Ovary (tissue), 3 donors: ENCODE measurements around the gene DUSP7.

Experiments
- CTCF ChIP-seq, 3 donors: fragments of 450-650 bp in 2 of 3; fragments of 200-600 bp in 1 of 3; IDR thresholded peaks; one replicate each; pipeline versions ENCODE4 v1.5.1 to v1.8.0; 2016 to 2022; ENCODE audit warnings: antibody characterized with exemption in 3 of 3, mild to moderate bottlenecking in 1 of 3
- EP300 ChIP-seq: sonication (generic); formaldehyde crosslinking; IDR thresholded peaks from one replicate; pipeline ENCODE4 v1.6.1; 2017; ENCODE audit warnings: antibody characterized with exemption
- POLR2A ChIP-seq: fragments of 450-650 bp; IDR thresholded peaks from one replicate; pipeline ENCODE4 v1.6.1; 2017; ENCODE audit warnings: antibody characterized with exemption, mild to moderate bottlenecking, moderate library complexity
- donor health status: DM: no; HTN: no; CAD: no.

DNA sequence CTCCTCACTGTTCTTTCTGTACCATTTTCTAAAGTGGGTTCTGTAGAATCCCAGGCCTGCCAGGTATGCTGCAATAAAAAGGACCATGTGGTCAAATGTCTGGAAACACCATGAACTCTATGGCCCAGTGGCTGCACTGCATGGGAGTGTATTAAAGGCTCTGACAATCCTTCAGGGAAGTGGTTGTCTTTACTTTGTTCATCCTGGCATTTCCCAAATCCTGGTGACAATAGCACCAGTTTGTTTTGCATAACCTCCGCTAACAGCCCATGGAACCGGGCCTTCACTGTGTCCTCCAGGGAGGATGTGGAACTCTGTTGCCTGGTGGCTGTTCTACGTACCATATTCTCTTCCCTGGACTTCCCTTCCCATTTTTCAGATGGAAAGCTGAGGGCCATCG, 11.2 kb upstream of the DUSP7 start:
- TF ChIP-seq CTCF (IDR thresholded peaks at IDR 0.05) (no peak), POLR2A (no peak), EP300 (no peak)
